ENCODE data around the gene EXD3. TPM values are rescaled to one million over a fixed set of nuclear protein-coding genes. Genes with fewer than 3 reads are reported as not detected.

Gene EXD3
- total RNA-seq, 1 donor from 2014 or later = 9.2 TPM

- Histone ChIP-seq H3K4me3 (no peak overlapping the region), H3K27me3 (ENCODE audit: low read depth) (no peaks in the 10 kb centered on the region), H3K9me3 (replicated peaks) (no peaks in the 10 kb centered on the region), H3K27ac (replicated peaks) (no peak overlapping the region), H3K4me1 (no peaks in the 10 kb centered on the region), H3K36me3 (peaks cover 6% of the 10 kb centered on the region)
- TF ChIP-seq, protein P1, sequence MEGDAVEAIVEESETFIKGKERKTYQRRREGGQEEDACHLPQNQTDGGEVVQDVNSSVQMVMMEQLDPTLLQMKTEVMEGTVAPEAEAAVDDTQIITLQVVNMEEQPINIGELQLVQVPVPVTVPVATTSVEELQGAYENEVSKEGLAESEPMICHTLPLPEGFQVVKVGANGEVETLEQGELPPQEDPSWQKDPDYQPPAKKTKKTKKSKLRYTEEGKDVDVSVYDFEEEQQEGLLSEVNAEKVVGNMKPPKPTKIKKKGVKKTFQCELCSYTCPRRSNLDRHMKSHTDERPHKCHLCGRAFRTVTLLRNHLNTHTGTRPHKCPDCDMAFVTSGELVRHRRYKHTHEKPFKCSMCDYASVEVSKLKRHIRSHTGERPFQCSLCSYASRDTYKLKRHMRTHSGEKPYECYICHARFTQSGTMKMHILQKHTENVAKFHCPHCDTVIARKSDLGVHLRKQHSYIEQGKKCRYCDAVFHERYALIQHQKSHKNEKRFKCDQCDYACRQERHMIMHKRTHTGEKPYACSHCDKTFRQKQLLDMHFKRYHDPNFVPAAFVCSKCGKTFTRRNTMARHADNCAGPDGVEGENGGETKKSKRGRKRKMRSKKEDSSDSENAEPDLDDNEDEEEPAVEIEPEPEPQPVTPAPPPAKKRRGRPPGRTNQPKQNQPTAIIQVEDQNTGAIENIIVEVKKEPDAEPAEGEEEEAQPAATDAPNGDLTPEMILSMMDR (IDR thresholded peaks at IDR 0.05; ENCODE audit: borderline replicate concordance) = no peak
- DNase-seq = no peak
- intact Hi-C loops (cut with micrococcal nuclease) = no loop called here
Observed at GRCh38 chr9:137396634-137397367, 26.2 kb downstream of the EXD3 start.

DNA sequence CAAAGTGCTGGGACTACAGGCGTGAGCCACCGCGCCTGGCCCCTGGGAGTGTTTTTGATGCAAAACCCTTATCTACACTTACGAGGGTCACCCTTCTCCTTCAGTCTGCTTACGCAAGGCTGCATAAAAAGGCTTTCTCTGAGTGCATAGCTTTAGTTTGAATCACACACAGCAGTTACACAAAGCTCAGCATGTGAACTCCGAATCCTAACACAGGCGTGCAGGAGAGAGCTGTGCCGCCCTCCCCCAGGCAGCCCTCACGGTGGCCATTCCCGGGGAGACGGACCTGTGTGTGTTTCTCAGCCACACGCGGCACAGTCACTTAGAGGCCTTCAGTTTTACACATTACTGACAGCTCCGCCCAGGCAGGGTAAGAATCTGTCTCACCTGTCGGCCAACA is 26.7 kb downstream of the EXD3 start:
- no peaks in the 10 kb centered on the region for H3K9me3 ChIP-seq (replicated peaks)
- H3K27me3 ChIP-seq (ENCODE audit: low read depth) = no peaks in the 10 kb centered on the region
- no peaks in the 10 kb centered on the region for H3K4me1 ChIP-seq
- no peak overlapping the region for H3K4me3 ChIP-seq
- intact Hi-C loops (cut with micrococcal nuclease) = no loop called here
- H3K36me3 ChIP-seq = peaks cover 6% of the 10 kb centered on the region
- H3K27ac ChIP-seq (replicated peaks) = no peak overlapping the region
- TF ChIP-seq, protein P1 (IDR thresholded peaks at IDR 0.05; ENCODE audit: borderline replicate concordance) = no peak
- no peak for DNase-seq

DNA sequence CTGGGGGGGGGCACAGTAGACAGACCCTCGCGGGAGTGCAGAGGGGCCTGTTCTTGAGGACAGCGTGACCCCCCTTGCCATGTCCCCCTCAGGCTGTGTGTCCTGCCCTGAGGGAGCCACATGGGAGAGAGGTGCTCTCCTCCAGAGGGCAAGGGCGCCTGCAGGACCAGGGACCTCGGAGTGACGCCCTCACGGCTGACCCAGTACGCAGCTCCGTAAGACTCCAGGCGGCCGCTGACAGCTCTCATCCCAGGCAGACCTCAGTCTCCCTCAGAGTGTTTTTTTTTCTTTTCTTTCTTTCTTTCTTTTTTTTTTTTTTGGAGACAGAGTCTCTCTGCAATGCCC is 27.3 kb downstream of the EXD3 start:
- no peaks in the 10 kb centered on the region for H3K27me3 ChIP-seq (ENCODE audit: low read depth)
- no peak for DNase-seq
- TF ChIP-seq, protein P1 (IDR thresholded peaks at IDR 0.05; ENCODE audit: borderline replicate concordance) = no peak
- H3K27ac ChIP-seq (replicated peaks) = no peak overlapping the region
- H3K9me3 ChIP-seq (replicated peaks) = no peaks in the 10 kb centered on the region
- intact Hi-C loops (cut with micrococcal nuclease) = no loop called here
- peaks cover 5% of the 10 kb centered on the region for H3K4me1 ChIP-seq
- no peak overlapping the region for H3K4me3 ChIP-seq
- peaks cover 6% of the 10 kb centered on the region for H3K36me3 ChIP-seq

DNA sequence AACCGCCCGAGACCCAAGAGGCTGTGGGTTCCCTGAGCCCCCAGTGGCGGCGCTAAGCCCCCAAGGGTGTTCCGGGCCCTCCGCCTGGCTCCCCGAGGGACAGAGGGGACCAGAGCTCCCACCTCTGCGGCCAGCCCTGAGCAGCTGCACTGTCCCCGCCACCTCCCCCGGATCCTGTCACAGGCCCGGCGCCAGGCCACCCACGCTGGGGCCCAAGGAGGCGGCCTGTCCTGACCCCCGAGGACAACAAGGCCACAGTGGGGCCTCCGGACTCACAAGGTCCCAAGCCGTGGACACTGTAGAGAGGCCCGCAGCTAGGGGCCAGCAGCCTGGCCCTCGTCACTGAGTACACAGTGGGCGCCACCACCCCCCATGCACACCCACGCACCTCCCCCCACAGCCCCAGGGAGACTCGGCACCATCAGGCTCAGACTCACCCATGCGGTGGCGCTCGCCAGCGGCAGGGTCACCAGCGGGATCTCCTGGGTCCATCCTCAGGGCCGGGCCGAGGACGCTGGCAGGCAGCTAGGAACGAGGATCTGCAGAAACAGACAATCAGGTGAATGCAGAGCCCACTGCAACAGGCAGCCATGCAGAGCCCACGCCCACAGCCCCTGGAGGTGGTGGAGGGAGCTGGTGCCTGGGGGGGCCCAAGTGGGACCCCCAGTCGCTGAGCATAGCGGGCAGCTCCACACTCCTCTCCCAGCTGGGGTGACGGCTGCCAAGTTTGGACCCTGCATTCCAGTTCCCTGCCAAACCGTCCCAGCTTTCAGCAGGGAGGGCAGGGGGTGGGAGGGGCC is 27.9 kb downstream of the EXD3 start:
- Histone ChIP-seq H3K9me3 (replicated peaks) (no peaks in the 10 kb centered on the region), H3K27me3 (ENCODE audit: low read depth) (no peaks in the 10 kb centered on the region), H3K4me3 (no peak overlapping the region), H3K4me1 (peaks cover 10% of the 10 kb centered on the region), H3K27ac (replicated peaks) (no peak overlapping the region), H3K36me3 (peaks cover 6% of the 10 kb centered on the region)
- intact Hi-C loops (cut with micrococcal nuclease) = no loop called here
- TF ChIP-seq, protein P1 (IDR thresholded peaks at IDR 0.05; ENCODE audit: borderline replicate concordance) = no peak
- DNase-seq = no peak

DNA sequence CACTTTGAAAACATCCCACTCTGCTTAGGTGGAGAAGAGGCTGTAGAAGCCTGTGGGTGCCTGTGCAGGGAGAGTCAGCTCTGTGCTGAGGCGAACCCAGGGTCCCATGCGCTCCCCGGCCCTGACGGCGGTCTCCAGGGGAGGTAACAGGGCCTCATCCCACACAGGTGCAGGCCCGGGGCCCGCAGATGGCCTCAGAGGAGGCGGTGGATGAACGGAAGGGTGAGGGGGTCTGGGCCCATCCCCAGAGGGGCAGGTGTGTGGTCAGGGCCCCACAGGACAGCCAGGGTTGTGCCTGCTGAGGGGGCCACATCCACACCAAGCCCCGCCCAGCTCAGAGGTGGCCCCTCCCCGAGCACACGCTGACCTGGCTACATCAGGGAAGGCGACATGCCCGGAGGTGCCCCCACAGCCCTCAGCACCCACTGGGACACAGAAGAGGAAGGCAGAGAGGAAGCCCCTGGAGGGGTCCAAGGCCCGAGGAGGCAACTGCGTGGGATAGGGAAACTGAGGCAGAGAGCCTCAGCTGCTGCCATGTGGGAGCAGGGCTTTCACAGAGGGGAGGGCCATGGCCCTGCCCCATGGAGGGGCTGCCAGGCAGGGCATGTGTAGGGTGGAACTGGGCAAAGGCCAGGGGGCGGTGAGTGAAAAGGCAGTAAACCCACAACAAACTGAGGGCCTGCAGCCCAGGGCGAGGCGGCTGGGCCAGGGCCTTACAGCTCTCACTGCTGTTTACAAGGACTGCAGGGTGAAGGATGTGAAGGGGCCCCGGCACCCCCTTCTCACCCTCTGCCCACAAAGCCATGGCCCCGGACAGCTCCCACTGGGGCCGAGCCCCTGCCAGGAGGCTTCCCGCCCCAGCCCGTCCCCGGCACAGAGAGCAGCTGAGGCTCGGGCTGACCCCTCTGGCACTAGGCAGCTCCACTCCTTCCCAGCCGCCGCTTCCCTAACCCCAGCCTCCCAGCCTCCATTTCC is 29.5 kb downstream of the EXD3 start:
- H3K36me3 ChIP-seq = peaks cover 6% of the 10 kb centered on the region
- no peaks in the 10 kb centered on the region for H3K9me3 ChIP-seq (replicated peaks)
- H3K4me1 ChIP-seq = peaks cover 18% of the 10 kb centered on the region
- no peak overlapping the region for H3K4me3 ChIP-seq
- TF ChIP-seq, protein P1 (IDR thresholded peaks at IDR 0.05; ENCODE audit: borderline replicate concordance) = no peak
- intact Hi-C loops (cut with micrococcal nuclease) = no loop called here
- no peaks in the 10 kb centered on the region for H3K27me3 ChIP-seq (ENCODE audit: low read depth)
- no peak for DNase-seq
- H3K27ac ChIP-seq (replicated peaks) = no peak overlapping the region

Measured in left ventricle myocardium inferior (tissue), 1 donor.